DND-41 (cell line): Measurements from ENCODE around the gene FAM131A.

Source experiments
- CTCF ChIP-seq: IDR thresholded peaks from 2 replicates; pipeline ENCODE4 v1.5.1; 2012; ENCODE audit warnings: borderline replicate concordance, low read length, moderate library complexity, mild to moderate bottlenecking; ENCODE audit not compliant: poor library complexity, severe bottlenecking; ENCODE audit errors: extremely low read depth
- EZH2 ChIP-seq: IDR thresholded peaks from 3 replicates; pipeline ENCODE4 v1.6.1; 2012; ENCODE audit warnings: borderline replicate concordance, low read depth, mild to moderate bottlenecking, moderate library complexity, low read length, inconsistent platforms; ENCODE audit not compliant: severe bottlenecking

DNA sequence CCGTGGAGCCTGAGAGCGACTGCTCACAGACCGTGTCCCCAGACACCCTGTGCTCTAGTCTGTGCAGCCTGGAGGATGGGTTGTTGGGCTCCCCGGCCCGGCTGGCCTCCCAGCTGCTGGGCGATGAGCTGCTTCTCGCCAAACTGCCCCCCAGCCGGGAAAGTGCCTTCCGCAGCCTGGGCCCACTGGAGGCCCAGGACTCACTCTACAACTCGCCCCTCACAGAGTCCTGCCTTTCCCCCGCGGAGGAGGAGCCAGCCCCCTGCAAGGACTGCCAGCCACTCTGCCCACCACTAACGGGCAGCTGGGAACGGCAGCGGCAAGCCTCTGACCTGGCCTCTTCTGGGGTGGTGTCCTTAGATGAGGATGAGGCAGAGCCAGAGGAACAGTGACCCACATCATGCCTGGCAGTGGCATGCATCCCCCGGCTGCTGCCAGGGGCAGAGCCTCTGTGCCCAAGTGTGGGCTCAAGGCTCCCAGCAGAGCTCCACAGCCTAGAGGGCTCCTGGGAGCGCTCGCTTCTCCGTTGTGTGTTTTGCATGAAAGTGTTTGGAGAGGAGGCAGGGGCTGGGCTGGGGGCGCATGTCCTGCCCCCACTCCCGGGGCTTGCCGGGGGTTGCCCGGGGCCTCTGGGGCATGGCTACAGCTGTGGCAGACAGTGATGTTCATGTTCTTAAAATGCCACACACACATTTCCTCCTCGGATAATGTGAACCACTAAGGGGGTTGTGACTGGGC lies 7.3 kb downstream of the FAM131A start:
- no peak for TF ChIP-seq CTCF
- TF ChIP-seq EZH2: no peak
